H1 (cell line): ENCODE data around the gene SLC2A4RG. TPM values are rescaled to one million over a fixed set of nuclear protein-coding genes. Genes with fewer than 3 reads are reported as not detected.

Source experiments
- CTCF ChIA-PET: fragments of 300-600 bp; sonication (Branson Sonifier 250); formaldehyde crosslinking; loops from one replicate; lab custom pipeline; 2021; ENCODE audit not compliant: partially characterized antibody; lab: Charles Lee
- POLR2A ChIA-PET: fragments of 300-600 bp; sonication (Branson Sonifier 250); formaldehyde crosslinking; loops from one replicate; lab custom pipeline; 2021; ENCODE audit warnings: inconsistent platforms; ENCODE audit not compliant: partially characterized antibody; lab: Charles Lee
- DNase-seq, 2 experiments: peaks; one replicate each; pipeline versions ENCODE4 v3.0.0 to v3.0.0-alpha.2; 2010 to 2022; ENCODE audit warnings: low spot score in 2 of 2, low read depth in 1 of 2, mixed read lengths in 1 of 2
- FAIRE-seq: peaks from 2 replicates; lab custom pipeline; 2011; peaks lifted over from hg19 to GRCh38; lab: Jason Lieb, UNC
- H2AFZ ChIP-seq: 2 replicates; pipeline ENCODE4 v1.8.1; 2012; ENCODE audit warnings: low read length, inconsistent platforms
- H2AK5ac ChIP-seq: 2 replicates; pipeline ENCODE4 v1.6.1; 2013; ENCODE audit warnings: low read depth, low read length
- H2BK120ac ChIP-seq: replicated peaks from 2 replicates; pipeline ENCODE3; 2013; ENCODE audit warnings: low read depth, low read length, inconsistent platforms
- H2BK12ac ChIP-seq: 2 replicates; pipeline ENCODE4 v1.6.1; 2013; ENCODE audit warnings: low read depth, low read length
- H2BK15ac ChIP-seq: 2 replicates; pipeline ENCODE4 v1.6.1; 2013; ENCODE audit warnings: low read length
- H2BK20ac ChIP-seq: 2 replicates; pipeline ENCODE4 v1.6.1; 2013; ENCODE audit warnings: low read length
- H2BK5ac ChIP-seq: 2 replicates; pipeline ENCODE4 v1.6.1; 2013; ENCODE audit warnings: low read depth, low read length
- H3K14ac ChIP-seq: 2 replicates; pipeline ENCODE4 v1.6.1; 2013; ENCODE audit warnings: inconsistent platforms; ENCODE audit not compliant: insufficient read length
- H3K18ac ChIP-seq: 2 replicates; pipeline ENCODE4 v1.6.1; 2013; ENCODE audit warnings: low read length; ENCODE audit errors: extremely low read depth
- H3K23ac ChIP-seq: 2 replicates; pipeline ENCODE4 v1.6.1; 2013; ENCODE audit warnings: inconsistent platforms; ENCODE audit not compliant: insufficient read length
- H3K23me2 ChIP-seq: 2 replicates; pipeline ENCODE4 v1.6.1; 2013; ENCODE audit warnings: low read depth, low read length
- H3K27ac ChIP-seq: 2 replicates; pipeline ENCODE4 v1.6.1; 2011; ENCODE audit warnings: low read depth, low read length, inconsistent platforms
- H3K27me3 ChIP-seq, 4 experiments: replicated peaks in 1 of 4; 1 replicate in 1 of 4; 2 replicates in 3 of 4; pipeline versions ENCODE4 v1.6.1 to v1.8.1; 2011 to 2013; ENCODE audit warnings: low read length in 3 of 4, mild to moderate bottlenecking in 3 of 4, inconsistent platforms in 2 of 4, mixed read lengths in 2 of 4, moderate library complexity in 1 of 4; ENCODE audit not compliant: control insufficient read depth in 3 of 4, insufficient read depth in 3 of 4; ENCODE audit errors: extremely low read depth in 1 of 4
- H3K36me3 ChIP-seq, 4 experiments: 2 replicates each; pipeline versions ENCODE4 v1.6.1 to v1.8.1; 2011 to 2013; ENCODE audit warnings: mild to moderate bottlenecking in 4 of 4, low read length in 3 of 4, moderate library complexity in 2 of 4, control low read depth in 1 of 4, inconsistent platforms in 1 of 4; ENCODE audit not compliant: insufficient read depth in 4 of 4, control insufficient read depth in 2 of 4
- H3K4ac ChIP-seq: replicated peaks from 2 replicates; pipeline ENCODE3; 2013; ENCODE audit warnings: low read length, low read depth, mixed read lengths, inconsistent platforms; ENCODE audit not compliant: insufficient read length
- H3K4me1 ChIP-seq, 4 experiments: replicated peaks in 1 of 4; 1 replicate in 1 of 4; 2 replicates in 3 of 4; pipeline versions ENCODE4 v1.6.1 to v1.8.1; 2011 to 2013; ENCODE audit warnings: low read length in 3 of 4, inconsistent platforms in 2 of 4, mixed read lengths in 1 of 4; ENCODE audit not compliant: insufficient read depth in 4 of 4, control insufficient read depth in 3 of 4
- H3K4me2 ChIP-seq, 2 experiments: 2 replicates each; pipeline versions ENCODE4 v1.6.1 to v1.8.1; 2011 to 2013; ENCODE audit warnings: low read depth in 2 of 2, low read length in 2 of 2, control low read depth in 1 of 2, inconsistent platforms in 1 of 2, mild to moderate bottlenecking in 1 of 2; ENCODE audit not compliant: insufficient read depth in 1 of 2
- H3K4me3 ChIP-seq, 4 experiments: fragments of 200-600, 300-600 bp in 1 of 4; sonication (generic), shearing (Covaris generic), sonication (Bioruptor Twin) in 1 of 4; 2 replicates each; pipeline versions ENCODE4 v1.5.1 to v1.8.1; 2011 to 2016; ENCODE audit warnings: low read length in 4 of 4, low read depth in 3 of 4, control low read depth in 2 of 4, inconsistent platforms in 2 of 4, mild to moderate bottlenecking in 2 of 4, mixed read lengths in 1 of 4, moderate library complexity in 1 of 4; ENCODE audit not compliant: insufficient read depth in 2 of 4; ENCODE audit errors: extremely low read depth in 1 of 4
- H3K56ac ChIP-seq: replicated peaks from 2 replicates; pipeline ENCODE3; 2013; ENCODE audit warnings: low read depth, mild to moderate bottlenecking, mixed read lengths, low read length, inconsistent platforms; ENCODE audit not compliant: insufficient read length
- H3K79me1 ChIP-seq: 2 replicates; pipeline ENCODE4 v1.6.1; 2013; ENCODE audit warnings: low read depth, low read length, control low read depth
- H3K79me2 ChIP-seq, 2 experiments: 2 replicates each; pipeline versions ENCODE4 v1.6.1 to v1.8.1; 2012 to 2013; ENCODE audit warnings: low read length in 2 of 2, mild to moderate bottlenecking in 2 of 2, inconsistent platforms in 1 of 2; ENCODE audit not compliant: insufficient read depth in 2 of 2, control insufficient read depth in 1 of 2
- H3K9ac ChIP-seq, 4 experiments: replicated peaks in 1 of 4; 1 replicate in 1 of 4; 2 replicates in 3 of 4; pipeline versions ENCODE4 v1.6.1 to v1.8.1; 2011 to 2013; ENCODE audit warnings: low read depth in 3 of 4, low read length in 3 of 4, control low read depth in 2 of 4, mild to moderate bottlenecking in 2 of 4, moderate library complexity in 2 of 4, inconsistent platforms in 1 of 4; ENCODE audit errors: extremely low read depth in 1 of 4
- H3K9me3 ChIP-seq, 2 experiments: 2 replicates each; pipeline versions ENCODE4 v1.6.1 to v1.8.1; 2012 to 2013; ENCODE audit warnings: mild to moderate bottlenecking in 2 of 2, moderate library complexity in 2 of 2, control low read depth in 1 of 2, inconsistent platforms in 1 of 2, low read depth in 1 of 2, low read length in 1 of 2, mixed read lengths in 1 of 2; ENCODE audit not compliant: insufficient read depth in 2 of 2
- H4K20me1 ChIP-seq, 2 experiments: replicated peaks in 1 of 2; 2 replicates each; pipeline versions ENCODE3 to v1.8.1; 2011 to 2013; ENCODE audit warnings: inconsistent platforms in 2 of 2, low read length in 2 of 2, mild to moderate bottlenecking in 1 of 2; ENCODE audit not compliant: insufficient read depth in 2 of 2, control insufficient read depth in 1 of 2
- H4K5ac ChIP-seq: 2 replicates; pipeline ENCODE4 v1.6.1; 2013; ENCODE audit warnings: low read length, low read depth, mixed read lengths, inconsistent platforms; ENCODE audit not compliant: insufficient read length
- H4K8ac ChIP-seq: 2 replicates; pipeline ENCODE4 v1.8.0; 2013; ENCODE audit warnings: mild to moderate bottlenecking, moderate library complexity, low read length, inconsistent platforms; ENCODE audit not compliant: insufficient read depth; ENCODE audit errors: extremely low read depth
- H4K91ac ChIP-seq: replicated peaks from 2 replicates; pipeline ENCODE3; 2013; ENCODE audit warnings: low read length, mixed read lengths, inconsistent platforms; ENCODE audit not compliant: insufficient read length
- CEBPB ChIP-seq: IDR thresholded peaks from 2 replicates; pipeline ENCODE4 v1.6.1; 2012; ENCODE audit warnings: low read depth, low read length
- RAD21 ChIP-seq, 2 experiments: IDR thresholded peaks in 1 of 2; conservative IDR thresholded peaks in 1 of 2; 2 replicates each; pipeline ENCODE4 v1.6.1; 2011; ENCODE audit warnings: low read depth in 2 of 2, low read length in 2 of 2, improper control_type of control experiment in 1 of 2, inconsistent platforms in 1 of 2, mild to moderate bottlenecking in 1 of 2, moderate library complexity in 1 of 2
- SP1 ChIP-seq: IDR thresholded peaks from 2 replicates; pipeline ENCODE4 v1.6.1; 2011; ENCODE audit warnings: low read depth, low read length
- TBP ChIP-seq: IDR thresholded peaks from 2 replicates; pipeline ENCODE4 v1.6.1; 2011; ENCODE audit warnings: low read depth, low read length, improper control_type of control experiment
- WGBS, 2 experiments: shearing (Covaris generic) in 1 of 2; methylation state at CpG; one replicate each; pipeline versions ENCODE4 v1.1.6 to v1.1.7; 2013 to 2015; ENCODE audit warnings: low lambda C conversion rate in 2 of 2, mixed read lengths in 2 of 2, inconsistent platforms in 1 of 2, low coverage in 1 of 2, missing lambda C conversion rate in 1 of 2; ENCODE audit not compliant: insufficient replicate concordance in 2 of 2, insufficient coverage in 1 of 2, insufficient read length in 1 of 2; ENCODE audit errors: extremely low coverage in 1 of 2, missing lambda C conversion rate in 1 of 2; 5-methylcytosine and 5-hydroxymethylcytosine counted together
- polyA plus RNA-seq, 7 experiments: library from polyadenylated mRNA; depleted of rRNA in 3 of 7; stranded (reverse) in 5 of 7; unstranded in 2 of 7; fragments of >200 nt in 5 of 7; fragments of 200-250 nt in 2 of 7; gene quantifications; 1 replicate in 5 of 7; 2 replicates in 1 of 7; 4 replicates in 1 of 7; pipeline versions ENCODE4 v1.2.1 to v1.2.3, GENCODE V29; 2011 to 2013; ENCODE audit warnings: missing spikeins in 2 of 7, mixed read lengths in 2 of 7
- total RNA-seq: library from RNA; stranded (reverse); fragmentation: NEBNext Ultra II Directional; extraction: Animal tissue kit (Norgen Biotek cat#: 25700); gene quantifications from 2 replicates; pipeline ENCODE4 v1.2.1, GENCODE V29; 2021

Gene SLC2A4RG
- total and polyA plus RNA-seq, 2 of the 8 experiments (the other 6 are each of a cell fraction or from before 2014, with no cell fraction given): 15.9 to 29.1 TPM

- ChIA-PET CTCF (interaction anchor here (0.6 to 1.5 kb wide), 2 partner anchors 75 to 167 kb away, joined by 3 read pairs; no protein-coding TSS in a partner anchor), POLR2A (interaction anchor here (0.6 to 4.7 kb wide), 4 partner anchors 8 to 30 kb away, joined by 3 to 49 read pairs (median 3); partner anchors contain the start of gene TNFRSF6B)
- Histone ChIP-seq H2BK12ac (no peak overlapping the region), H3K4me1 (peaks cover 0 to 11% (median 6%) of the 10 kb centered on the region in 4 experiments; a peak in 5 of 7 replicates), H3K9me3 (no peaks in the 10 kb centered on the region), H3K18ac (no peak overlapping the region), H2BK15ac (no peak overlapping the region), H4K5ac (no peak overlapping the region), H4K8ac (no peak overlapping the region), H2BK120ac (no peak overlapping the region), H2BK20ac (no peak overlapping the region), H4K20me1 (peaks cover 8 to 17% of the 10 kb centered on the region in 2 experiments), H2AK5ac (no peak overlapping the region), H2AFZ (no peak overlapping the region), H4K91ac (no peak overlapping the region), H3K27me3 (no peaks in the 10 kb centered on the region), H3K56ac (no peak overlapping the region), H2BK5ac (no peak overlapping the region), H3K4ac (no peak overlapping the region), H3K27ac (no peak overlapping the region), H3K36me3 (peaks cover 3 to 18% (median 8%) of the 10 kb centered on the region in 4 experiments; a peak in 5 of 8 replicates), H3K14ac (no peak overlapping the region), H3K23me2 (peaks cover 5% of the 10 kb centered on the region; the same call in 1 of the 2 replicates), H3K79me1 (peaks cover 6% of the 10 kb centered on the region; the same call in 1 of the 2 replicates), H3K4me2 (no peak overlapping the region), H3K23ac (no peak overlapping the region), H3K79me2 (peaks cover 0 to 28% of the 10 kb centered on the region in 2 experiments; a peak in 3 of 4 replicates), H3K9ac (no peak overlapping the region), H3K4me3 (no peak overlapping the region)
- FAIRE-seq (no peak), DNase-seq (no peak)
- TF ChIP-seq RAD21 (IDR thresholded peaks at IDR 0.05 in 1 of 2, conservative IDR thresholded peaks at IDR 0.05 in 1 of 2; ENCODE audit: low read depth in 2 of 2, low read length in 2 of 2) (no peak), TBP (no peak), SP1 (no peak), CEBPB (no peak)
- WGBS, 2 experiments: 79% methylated on average over 6 of the region's 6 CpGs; no CpG with 5 or more reads in 1 of the 2 experiments
Measured at GRCh38 chr20:63704749-63705117, 34.8 kb upstream of the SLC2A4RG start.
